SU-DHL-6 (cell line): ENCODE data around the gene APOBEC3B.

Experiments
- CTCF ChIP-seq: fragments of 200-600 bp; sonication (generic); IDR thresholded peaks from one replicate; pipeline ENCODE4 v1.5.1; 2017; ENCODE audit warnings: antibody characterized with exemption, mild to moderate bottlenecking, low read length, moderate library complexity; ENCODE audit not compliant: insufficient read depth, poor library complexity, severe bottlenecking
- EZH2phosphoT487 ChIP-seq: fragments of 200-600 bp; sonication (generic), shearing (Covaris generic); conservative IDR thresholded peaks from 2 replicates; pipeline ENCODE4 v1.6.1; 2018; ENCODE audit warnings: mild to moderate bottlenecking, antibody characterized with exemption, low read length, moderate library complexity, mixed read lengths

GRCh38 chr22:38949889-38950405 is 32.2 kb upstream of the APOBEC3B start:
- no peak for TF ChIP-seq CTCF
- TF ChIP-seq EZH2phosphoT487 = no peak
